NCI-H460 (cell line): Measurements from ENCODE around the gene ATE1. TPM values are rescaled to one million over a fixed set of nuclear protein-coding genes. Genes with fewer than 3 reads are reported as not detected.
A peak's percentile ranks its signal among the peaks of the same experiment; 100 is the strongest.

Experiments used
- DNase-seq: peaks from one replicate; pipeline ENCODE4 v3.0.0-alpha.2; 2016; ENCODE audit warnings: low read depth; ENCODE audit errors: extremely low read depth
- total RNA-seq: library from RNA; depleted of rRNA; stranded (reverse); fragments of >200 nt; shearing (Covaris generic); gene quantifications from 2 replicates; pipeline ENCODE4 v1.2.3, GENCODE V29; 2014

ATE1 gene
- total RNA-seq, 1 experiment from 2014 or later = 48.3 TPM

DNA sequence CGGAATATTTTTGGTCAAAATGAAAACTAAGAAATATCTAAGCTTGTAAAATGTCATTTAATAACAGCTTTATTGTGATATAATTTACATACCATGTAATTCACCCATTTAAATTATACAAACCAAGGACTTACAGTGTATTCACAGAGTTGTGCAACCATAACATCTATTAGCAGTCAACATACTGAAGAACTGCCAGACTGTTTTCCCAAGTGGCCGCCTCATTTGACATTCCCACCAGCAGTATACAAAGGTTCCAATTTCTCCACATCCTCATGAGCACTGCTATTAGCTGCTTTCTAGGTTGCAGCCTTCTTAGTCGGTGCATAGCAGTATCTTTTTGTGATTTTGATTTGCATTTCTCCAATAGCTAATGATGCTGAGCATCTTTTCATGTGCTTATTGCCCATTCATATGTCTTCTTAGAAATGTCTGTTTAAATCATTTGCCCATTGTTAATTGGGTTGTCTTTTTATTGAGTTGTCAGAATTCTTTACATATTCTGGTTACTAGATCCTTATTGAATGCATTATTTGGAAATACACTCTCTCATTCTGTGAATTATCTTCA, 176.6 kb downstream of the ATE1 start:
- DNase-seq = no peak

DNA sequence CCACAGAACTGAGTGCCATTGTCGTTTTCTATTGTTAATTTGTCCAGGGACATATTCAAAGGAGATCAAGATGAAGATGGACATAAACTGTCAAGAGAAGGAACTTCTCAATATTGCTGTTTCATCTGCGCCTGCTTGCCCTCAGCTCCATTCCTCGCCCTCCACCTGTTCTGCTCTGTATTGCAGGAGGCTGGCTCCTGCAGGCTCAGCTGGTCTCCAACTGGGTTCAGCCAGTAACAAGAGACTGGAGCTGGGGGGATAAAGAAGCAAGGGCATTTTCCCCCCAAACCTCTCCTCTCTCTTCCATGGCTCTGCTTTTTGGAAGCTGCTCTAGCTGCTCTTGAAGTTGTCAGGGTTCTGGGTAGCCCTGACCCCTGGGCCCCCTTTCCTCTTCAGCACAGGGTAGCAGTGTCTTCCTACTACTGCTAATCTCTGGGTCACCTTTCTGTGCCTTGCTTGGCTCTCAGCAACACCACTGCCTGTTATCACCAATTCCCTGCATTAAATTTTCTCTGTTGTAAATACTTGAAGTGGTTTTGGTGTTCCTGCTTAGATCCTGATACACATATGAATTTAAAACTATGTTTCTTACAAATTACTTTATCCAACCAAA, 180.6 kb downstream of the ATE1 start:
- DNase-seq = no peak

DNA sequence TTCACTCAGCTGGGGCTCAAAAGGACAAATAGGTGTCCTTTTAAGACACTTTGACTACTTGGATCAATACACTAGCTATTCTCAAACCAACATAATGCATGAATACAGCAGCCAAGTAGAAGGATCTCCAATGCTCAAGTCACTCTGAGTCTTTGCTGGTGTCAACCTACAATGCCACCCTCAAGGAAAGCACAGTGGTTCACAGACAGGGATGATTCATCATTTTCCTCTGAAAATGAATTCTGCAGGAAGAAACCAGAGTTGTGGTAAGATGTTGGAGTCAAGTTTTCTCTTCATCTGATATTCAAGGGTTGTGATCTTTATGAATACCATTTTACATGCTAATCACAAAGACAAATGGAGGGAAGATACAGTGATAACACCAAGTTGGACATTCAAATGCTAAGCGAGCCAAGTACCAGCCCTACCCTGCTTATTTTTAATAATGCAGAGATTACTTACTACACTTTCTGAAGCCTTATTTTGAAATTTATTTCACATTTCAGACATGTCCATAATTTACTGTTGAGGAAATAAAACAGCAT, 186.5 kb downstream of the ATE1 start:
- DNase-seq = no peak

DNA sequence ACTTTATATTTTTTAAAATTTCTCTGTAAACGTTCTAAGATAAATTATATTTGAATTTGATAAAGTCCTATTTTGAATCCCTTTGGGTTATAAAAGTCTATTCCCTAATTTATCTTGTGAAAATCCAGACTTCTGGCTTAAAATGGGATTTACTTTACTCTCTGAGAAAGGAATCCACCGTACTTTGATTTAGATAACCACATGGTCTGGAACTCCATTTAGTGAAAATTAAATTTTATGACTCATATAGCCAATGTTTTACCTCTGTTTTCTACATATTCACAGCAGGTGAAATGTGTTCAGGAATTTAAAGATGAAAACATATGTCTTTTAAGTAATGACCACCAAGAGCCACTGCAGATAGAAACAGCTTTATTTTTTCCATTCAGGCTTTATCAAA, 187.8 kb downstream of the ATE1 start:
- no peak for DNase-seq

DNA sequence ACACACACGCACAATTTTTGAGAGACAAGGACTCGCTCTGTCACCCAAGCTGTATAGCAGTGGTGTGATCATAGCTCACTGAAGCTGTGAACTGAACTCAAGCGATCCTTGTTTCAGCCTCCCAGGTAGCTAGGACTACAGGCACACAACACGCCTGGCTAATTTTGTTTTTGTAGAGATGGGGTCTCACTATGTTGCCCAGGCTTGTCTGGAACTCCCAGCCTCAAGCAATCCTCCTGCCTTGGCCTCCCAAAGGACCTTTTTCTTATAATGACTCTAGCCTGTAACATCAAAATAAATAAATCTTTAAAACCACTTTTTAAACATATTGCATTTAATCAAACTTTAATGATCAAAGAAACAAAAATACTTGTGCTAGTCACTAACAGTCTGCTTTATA, 188.7 kb downstream of the ATE1 start:
- DNase-seq = no peak

DNA sequence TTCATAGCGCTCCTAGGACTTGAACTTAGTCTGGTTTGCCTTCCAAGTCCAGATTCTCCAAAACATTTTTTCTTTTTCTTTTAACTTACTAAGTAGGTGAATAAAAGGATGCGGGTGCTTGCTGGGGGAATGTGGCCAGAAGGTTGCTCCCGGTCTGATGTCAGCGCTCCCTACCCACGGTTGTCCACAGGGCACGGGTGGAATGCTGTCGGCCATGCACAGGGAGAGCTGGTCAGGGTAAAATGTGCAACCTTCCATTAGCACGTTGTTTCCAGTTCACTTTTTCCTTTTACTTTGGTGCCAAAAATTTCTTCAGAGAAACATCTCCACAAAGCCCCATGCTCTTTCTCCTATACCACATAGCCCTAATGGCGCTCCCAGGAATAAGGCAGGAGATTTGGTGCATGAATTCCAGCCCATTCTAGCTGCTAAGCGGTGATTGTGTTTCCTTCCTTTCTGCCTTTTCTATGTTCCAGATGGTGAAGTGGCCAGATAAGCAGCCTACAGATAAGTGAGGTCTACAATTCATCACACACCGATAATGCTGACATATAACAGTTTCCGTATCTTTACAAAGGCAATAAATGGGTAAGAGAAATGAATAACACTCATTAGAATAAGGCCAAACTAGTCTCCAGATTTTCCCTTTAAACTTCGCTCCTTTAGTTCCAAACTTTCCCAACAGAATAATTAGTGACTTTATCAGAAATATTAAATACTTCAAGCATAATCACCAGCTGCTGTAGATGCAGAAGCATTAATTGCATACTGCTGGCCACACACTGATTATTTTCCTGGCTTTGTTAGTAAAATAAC, 191.3 kb downstream of the ATE1 start:
- no peak for DNase-seq

DNA sequence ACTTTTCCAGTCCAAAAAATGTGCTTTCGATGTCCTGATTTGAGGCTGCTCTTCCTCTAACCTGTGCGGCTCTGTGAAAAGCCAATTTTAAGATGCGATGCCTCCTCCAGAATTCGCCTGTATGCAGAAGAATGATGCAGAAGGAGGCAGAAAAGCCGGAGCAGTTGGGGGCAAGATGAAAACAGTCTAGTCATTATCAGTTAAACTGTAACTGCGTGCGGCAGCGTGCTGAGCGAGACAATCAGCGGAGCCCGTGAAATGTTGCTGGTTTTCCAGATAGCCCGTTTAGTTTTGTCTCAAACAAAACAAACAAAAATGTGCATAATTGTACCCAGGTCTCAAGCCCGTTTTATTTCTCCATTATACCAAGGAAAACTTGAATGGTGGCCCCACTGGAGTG, 192.6 kb downstream of the ATE1 start:
- DNase-seq = no peak

DNA sequence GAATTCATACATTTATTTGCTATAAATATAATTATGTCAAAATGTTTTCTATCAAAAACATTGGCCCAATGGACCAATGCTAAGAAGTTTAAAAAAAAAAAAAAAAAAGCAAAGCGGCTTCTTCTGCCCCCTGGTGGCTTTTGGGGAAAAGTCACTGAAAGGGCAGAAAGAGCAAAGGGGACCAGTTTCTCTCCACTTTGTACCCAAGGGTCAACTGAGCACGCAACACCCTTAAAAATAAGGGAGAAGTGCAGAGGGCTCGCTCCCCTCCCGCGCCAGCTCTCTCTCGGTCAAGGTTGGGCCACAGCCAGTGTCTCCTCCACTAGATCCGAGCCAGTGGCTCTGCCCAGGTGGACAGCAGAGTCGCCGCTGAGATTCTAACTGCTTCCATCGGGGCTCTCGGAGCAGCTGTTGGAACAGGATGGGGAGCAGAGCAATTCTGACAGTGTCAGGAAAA, 193.2 kb downstream of the ATE1 start:
- DNase-seq = peak; percentile 33

DNA sequence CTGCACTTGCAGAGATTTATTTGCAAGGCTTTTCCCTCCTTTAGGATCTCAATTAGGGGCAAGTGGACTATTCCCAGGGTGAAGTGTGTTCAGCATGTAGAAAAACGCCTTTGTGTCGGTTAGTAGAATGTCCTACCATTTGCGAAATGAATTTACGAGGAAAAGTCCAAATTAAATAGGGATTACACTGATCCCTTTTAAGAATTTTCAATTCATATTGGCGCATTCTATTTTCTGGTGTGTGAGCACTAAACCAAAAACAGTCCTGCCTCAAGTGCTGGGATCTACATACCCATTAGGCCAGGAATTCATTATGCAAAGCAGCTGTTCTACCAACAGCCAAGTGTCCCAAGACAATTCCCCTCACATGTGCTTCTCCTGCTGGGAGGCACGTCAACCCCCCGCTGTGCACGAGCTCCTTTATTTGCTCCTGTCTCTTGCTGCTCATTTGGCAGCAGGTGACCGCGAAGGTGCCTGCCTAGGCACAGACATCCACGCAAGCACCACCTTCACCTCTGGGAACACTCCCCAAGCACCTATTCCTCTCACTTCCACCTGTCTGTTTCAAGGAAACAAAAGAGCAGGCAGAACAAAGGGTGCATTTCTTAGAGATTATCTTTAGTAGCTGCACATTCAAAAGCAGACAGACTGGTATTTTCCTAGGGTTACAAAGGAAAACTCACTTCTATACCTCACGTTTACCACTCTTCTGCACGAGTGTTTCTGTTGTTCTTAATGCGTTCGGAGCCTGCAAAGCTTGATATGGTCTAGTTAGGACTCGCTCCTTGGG, 195.0 kb downstream of the ATE1 start:
- DNase-seq = no peak

DNA sequence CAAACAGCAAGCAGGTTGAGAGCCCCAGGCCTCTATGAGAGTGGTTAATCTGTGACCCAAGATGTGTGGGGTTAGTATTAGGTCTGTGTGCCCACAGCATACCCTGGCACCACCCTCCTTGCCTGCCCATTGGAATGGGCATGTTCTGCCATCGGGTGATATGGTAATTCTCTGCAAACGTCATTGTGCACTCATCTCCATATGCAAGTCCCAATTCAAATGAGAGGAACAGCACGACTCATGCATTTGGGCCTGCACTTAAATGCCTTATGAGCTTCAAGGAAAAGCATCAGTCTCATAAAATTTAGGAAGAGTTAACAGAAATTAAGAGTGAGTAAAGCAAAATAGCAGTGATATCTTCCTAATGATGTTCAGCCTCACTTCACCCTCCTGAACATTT, 195.7 kb downstream of the ATE1 start:
- DNase-seq = no peak

DNA sequence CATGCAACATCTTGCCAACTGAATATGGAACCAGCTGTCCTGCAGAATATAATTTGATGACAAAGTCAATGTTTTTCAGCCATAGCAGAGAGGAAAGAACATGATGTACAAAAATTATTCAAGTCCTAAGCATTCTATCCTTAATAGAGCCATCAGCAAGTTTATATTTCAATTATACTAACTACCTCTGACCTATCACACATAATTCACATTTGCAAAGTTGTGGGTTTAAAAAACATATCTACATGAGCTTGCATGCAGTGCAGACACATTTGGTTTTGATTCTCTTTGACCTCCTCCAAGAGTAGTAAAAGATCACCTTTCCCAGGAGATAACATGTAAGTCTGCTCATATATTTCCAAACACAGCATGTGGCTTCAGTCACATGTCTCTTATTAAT, 203.5 kb downstream of the ATE1 start:
- no peak for DNase-seq

DNA sequence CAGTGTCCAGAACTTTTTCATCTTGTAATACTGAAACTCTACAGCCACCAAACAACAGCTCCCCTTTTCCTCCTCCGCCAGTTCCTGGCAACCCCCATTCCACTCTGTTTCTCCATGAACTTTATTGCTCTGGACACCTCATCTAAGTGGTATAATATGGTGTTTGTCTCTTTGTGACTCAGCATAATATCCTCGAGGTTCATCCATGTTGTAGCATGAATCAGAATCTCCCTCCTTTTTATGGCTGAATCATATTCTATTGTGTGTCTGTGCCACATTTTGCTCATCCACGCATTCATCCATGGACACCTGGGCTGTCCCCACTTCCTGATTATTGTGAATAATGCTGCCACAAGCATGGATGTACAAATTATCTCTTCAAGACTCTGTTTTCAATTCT, 205.2 kb downstream of the ATE1 start:
- DNase-seq = no peak

DNA sequence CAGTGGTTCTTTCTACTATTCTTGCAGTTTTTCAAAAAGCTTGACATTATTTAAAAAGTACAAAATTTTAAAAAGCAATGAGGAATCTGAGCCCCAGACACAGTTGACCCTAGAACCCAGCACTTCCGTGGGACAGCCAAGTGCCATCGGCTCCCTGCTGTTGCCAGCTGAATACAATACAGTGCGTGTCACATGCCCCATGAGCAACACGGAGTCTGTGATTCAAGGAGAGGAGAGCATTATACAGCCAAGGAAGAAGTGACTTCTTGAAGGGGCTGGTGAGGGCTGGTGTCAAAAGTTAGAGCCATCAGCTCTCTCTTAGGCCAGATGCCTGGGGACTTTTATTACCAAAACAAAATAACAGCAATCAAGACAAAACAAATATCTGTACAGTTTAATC, 206.6 kb downstream of the ATE1 start:
- no peak for DNase-seq

DNA sequence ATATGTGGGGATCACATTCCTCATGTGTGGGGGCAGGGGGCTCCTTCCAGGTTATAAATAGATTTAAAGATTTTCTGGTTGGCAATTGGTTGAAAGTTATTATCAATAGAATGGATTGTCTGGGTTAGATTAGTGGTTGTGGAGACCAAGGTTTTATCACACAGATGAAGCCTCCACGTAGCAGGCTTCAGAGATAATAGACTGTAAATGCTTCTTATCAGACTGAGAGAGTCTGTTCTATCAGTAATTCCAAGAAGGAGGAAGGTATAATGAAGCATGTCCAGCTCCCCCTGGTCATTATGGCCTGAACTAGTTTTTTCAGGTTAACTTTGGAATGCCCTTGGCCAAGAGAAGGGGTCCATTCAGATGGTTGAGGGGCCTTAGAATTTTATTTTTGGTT, 211.9 kb downstream of the ATE1 start:
- no peak for DNase-seq

DNA sequence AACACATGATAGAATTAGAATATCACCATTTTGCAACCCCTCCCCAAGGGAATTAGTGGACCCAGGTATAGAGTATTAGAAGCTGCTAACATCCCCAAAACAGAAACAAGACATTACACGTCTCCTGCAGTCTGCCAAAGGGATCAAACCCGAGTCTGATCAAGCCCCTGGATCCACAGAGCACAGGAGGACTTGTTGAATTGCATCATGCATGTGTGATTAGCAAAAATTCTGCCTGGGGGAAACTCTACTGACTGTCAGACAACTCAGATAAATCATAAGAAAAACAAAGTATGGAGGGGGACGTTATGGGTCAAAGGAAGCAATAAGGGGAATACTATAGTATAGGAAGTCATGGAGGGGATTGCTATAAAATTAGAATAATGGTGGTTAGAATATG, 212.8 kb downstream of the ATE1 start:
- no peak for DNase-seq

DNA sequence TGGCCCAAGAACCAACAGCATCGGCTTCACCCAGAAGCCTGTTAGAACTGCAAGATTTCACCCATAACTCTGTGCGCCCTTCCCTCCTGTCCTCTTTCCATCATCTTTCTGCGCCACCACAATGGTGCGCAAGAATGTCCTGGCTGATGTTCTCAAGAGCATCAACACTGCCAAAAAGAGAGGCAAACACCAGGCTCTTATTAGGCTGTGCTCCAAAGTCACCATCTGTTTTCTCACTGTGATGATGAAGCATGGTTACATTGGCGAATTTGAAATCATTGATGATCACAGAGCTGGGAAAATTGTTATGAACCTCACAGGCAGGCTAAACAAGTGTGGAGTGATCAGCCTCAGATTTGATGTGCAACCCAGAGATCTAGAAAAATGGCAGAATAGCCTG, 214.3 kb downstream of the ATE1 start:
- no peak for DNase-seq

DNA sequence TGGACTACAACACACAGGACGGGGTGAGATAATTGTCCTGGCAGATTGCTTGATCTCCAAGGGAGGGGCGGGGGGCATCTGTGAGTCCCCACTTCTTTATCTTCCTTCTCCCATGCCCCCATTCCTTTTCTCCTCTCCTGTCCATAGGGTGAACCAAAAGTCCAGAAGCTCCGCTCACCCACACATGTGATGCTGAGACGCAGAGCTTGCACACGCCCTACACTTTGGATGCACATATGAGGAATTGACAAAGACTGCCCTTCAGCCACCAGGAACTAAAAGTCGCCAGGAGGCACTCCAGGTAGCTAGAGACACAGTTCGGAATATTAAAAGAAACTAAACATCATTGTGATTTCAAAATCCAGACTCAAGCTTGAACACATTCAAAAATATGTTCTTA, 216.9 kb downstream of the ATE1 start:
- DNase-seq = no peak

DNA sequence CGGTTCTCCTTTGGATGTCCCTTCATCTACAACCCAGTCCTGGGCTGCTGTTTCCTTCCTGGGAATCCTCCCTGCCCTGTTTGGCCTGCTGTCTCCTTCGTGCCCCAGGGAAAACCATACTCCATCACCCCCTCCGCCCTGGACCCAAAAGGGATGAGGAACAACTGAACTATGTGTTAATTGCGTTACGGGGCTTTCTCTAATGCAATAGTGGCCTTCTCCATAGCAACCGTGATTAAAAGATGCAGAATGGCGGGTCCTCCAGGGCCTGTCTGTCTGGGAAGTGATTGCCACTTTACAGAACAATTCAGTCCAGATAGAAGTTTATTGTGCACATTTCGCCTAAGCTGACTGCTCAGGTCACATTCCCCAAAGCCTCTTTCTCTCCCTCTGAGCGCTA, 217.6 kb downstream of the ATE1 start:
- no peak for DNase-seq

DNA sequence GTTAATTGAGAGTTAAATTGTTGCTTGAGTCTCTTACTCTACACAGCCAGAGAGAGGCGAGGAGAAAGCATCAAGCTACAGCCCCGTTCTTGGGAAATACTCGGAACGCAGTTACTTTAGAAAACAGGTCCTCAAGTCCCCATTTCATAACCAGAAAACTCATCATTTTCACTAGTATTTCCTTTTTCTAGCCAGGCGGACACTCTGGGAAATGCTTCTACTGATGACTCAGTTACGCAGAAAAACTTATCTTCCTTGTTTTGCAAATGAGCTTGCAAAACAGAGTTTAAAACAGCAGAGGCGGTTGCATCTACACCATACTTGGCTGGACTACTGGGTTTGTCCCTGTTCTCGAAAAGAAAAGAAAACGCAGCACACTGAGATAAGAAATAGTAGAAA, 218.2 kb downstream of the ATE1 start:
- DNase-seq = no peak

DNA sequence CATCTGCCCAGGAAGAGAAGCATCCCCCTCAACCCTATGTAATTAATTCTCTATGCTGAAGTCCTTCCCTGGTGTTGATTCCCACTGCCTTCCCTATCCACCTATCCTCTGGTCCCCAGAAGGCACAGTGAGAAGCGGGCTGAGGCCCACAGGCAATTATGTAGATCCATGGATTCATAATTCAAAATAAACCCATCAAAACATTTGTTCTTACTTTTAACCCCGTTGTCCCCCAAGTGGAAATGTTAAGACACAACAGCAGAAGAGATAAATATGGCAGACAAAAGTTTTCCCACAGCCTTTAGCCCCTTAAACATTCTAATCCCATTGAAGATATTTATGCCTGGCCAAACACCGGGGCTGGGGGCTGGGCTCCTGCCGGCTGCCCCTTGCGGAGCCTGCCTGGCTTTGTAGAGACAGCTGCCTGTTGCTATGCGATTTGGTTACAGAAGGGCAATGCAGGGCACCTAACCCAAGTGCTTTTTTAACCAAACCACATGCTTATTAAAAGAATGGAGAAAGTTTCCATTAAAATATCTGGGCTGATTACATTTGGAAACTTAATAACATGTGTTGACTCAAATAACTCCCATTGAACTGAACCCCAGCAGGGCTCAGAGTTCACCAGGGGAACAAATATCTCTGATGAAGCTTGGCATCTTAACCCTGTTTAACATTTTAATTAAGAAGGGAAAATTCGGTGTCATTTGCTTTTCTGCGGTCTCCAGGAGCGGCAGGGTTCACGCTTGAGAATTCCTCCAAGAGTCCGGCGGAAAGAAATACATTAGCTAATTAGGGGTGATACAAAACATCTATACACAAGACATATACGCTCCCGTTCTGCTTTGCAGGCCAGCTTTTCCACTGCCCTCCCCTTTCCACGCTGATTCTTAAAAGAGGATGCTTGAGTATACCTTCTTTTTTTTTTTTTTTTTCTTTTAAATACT, 218.8 kb downstream of the ATE1 start:
- no peak for DNase-seq
